GM19193 (cell line): ENCODE measurements around the gene MED7.

Experiments
- POLR2A ChIP-seq: IDR thresholded peaks from 4 replicates; pipeline ENCODE4 v1.6.1; 2011; ENCODE audit not compliant: insufficient read depth, insufficient read length; ENCODE audit errors: extremely low read depth

MED7 gene

GRCh38 chr5:157167214-157167621 is 24.6 kb upstream of the MED7 start:
- no peak for TF ChIP-seq POLR2A

- no peak for TF ChIP-seq POLR2A
Measured at GRCh38 chr5:157166214-157167213, 23.8 kb upstream of the MED7 start, which contains the start of gene GARIN3. GARIN3 (minus strand) TSS chr5:157166264; CDS start chr5:157166168, 96 bp downstream.

- no peak for TF ChIP-seq POLR2A
Measured at GRCh38 chr5:157165668-157166067, 23.0 kb upstream of the MED7 start.

- no peak for TF ChIP-seq POLR2A
Measured at GRCh38 chr5:157165261-157165660, 22.6 kb upstream of the MED7 start.

- TF ChIP-seq POLR2A: no peak
Measured at GRCh38 chr5:157164521-157164920, 21.9 kb upstream of the MED7 start.

GRCh38 chr5:157162919-157163510 is 20.4 kb upstream of the MED7 start:
- TF ChIP-seq POLR2A: no peak

GRCh38 chr5:157161996-157162395 is 19.3 kb upstream of the MED7 start:
- no peak for TF ChIP-seq POLR2A

GRCh38 chr5:157160001-157160400 is 17.3 kb upstream of the MED7 start:
- TF ChIP-seq POLR2A: no peak

- no peak for TF ChIP-seq POLR2A
Measured at GRCh38 chr5:157159209-157159751, 16.6 kb upstream of the MED7 start.

- no peak for TF ChIP-seq POLR2A
Measured at GRCh38 chr5:157157293-157157891, 14.7 kb upstream of the MED7 start.

- TF ChIP-seq POLR2A: no peak
Measured at GRCh38 chr5:157155297-157155696, 12.6 kb upstream of the MED7 start.

- no peak for TF ChIP-seq POLR2A
Measured at GRCh38 chr5:157150995-157151394, 8.3 kb upstream of the MED7 start.

- TF ChIP-seq POLR2A: no peak
Measured at GRCh38 chr5:157148734-157149615, 6.3 kb upstream of the MED7 start.

- no peak for TF ChIP-seq POLR2A
Measured at GRCh38 chr5:157143127-157143971, 684 bp upstream of the MED7 start.

GRCh38 chr5:157137691-157138090 is 5.0 kb downstream of the MED7 start:
- TF ChIP-seq POLR2A: no peak
